ENCODE results near the gene CAMTA1.
"Not testable (repeated sequence)": the region's sequence is repeated elsewhere in the genome, so short reads cannot be mapped to it uniquely, and the experiment has no call there.

Gene CAMTA1

GRCh38 chr1:7398982-7399381, 613.7 kb downstream of the CAMTA1 start:
- no peak for DNase-seq (ENCODE audit: low read depth in 2 of 3, low spot score in 2 of 3)

GRCh38 chr1:7399514-7400125, 614.4 kb downstream of the CAMTA1 start:
- DNase-seq (ENCODE audit: low read depth in 2 of 3, low spot score in 2 of 3) = no peak

DNA sequence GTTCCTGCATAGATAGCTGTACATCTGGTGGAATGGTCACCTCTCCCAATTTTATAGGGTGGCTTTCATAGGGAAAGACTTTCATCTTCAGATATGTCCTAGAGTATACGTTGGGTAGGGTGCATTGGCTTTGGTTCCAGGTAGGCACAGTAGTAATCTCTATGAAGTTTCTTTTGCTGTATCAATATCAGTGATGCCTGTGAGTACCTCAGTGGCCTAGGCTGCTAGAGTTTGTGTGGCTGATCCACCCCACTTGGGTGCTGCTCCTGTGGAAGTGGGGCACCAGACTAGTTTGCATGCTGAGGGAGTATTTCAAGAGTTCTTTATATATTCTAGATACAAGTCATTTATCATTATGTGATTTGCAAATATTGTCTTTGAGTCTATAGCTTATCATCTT, 615.3 kb downstream of the CAMTA1 start:
- DNase-seq (ENCODE audit: low read depth in 2 of 3, low spot score in 2 of 3) = no peak

- no peak for DNase-seq (ENCODE audit: low read depth in 2 of 3, low spot score in 2 of 3)
Observed at GRCh38 chr1:7401814-7402547, 616.7 kb downstream of the CAMTA1 start.

DNA sequence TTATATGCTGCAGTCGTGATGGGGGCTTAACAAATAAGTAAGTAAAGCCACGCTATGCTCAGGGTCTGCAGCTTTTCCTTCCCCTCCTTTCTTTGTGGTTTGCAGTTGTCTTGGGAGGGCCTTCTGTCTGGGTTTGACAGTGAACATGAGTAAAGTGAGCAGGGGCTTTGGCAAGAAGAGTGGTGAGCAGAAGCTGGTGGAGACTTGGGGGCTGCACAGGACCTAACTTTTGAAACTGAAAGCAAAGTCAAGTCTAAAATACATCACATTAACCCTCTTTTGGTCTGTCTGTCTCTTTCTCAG, 617.2 kb downstream of the CAMTA1 start:
- DNase-seq (ENCODE audit: low read depth in 2 of 3, low spot score in 2 of 3) = no peak

- no peak for DNase-seq (ENCODE audit: low read depth in 2 of 3, low spot score in 2 of 3)
Observed at GRCh38 chr1:7403265-7404045, 618.2 kb downstream of the CAMTA1 start.

DNA sequence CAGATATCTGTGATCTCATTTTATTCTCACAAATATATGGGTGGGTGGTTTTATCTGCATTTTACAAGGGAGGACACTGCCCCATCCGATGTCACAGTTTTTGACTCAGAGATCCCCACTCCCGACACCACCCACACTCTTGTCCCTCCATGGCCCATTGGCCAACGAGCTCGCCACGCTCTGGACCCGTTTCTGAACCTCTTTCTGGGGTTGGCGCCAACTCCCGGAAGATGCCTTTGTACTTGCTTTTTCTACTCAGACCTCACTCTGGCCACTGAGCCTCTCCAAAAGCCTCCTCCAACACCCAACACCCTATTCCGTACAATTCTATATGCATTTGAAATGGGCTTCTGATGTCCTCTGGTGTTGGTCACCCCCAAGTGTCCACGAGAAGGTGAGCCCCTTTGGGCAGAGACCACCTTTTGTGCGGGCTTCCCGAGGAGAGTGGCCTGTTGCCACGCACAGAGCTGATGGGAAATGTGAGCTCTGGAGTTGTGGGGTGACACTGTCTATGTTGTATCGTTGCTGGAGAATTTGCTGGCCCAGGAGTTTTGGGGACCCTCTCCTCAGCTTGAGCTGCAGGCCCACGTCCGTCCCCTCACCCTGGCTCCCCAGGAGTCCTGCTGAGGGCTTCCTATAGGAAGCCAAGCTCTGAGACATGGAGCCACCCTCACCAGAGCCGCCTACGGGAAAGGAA, 618.9 kb downstream of the CAMTA1 start:
- DNase-seq (ENCODE audit: low read depth in 2 of 3, low spot score in 2 of 3) = no peak

DNA sequence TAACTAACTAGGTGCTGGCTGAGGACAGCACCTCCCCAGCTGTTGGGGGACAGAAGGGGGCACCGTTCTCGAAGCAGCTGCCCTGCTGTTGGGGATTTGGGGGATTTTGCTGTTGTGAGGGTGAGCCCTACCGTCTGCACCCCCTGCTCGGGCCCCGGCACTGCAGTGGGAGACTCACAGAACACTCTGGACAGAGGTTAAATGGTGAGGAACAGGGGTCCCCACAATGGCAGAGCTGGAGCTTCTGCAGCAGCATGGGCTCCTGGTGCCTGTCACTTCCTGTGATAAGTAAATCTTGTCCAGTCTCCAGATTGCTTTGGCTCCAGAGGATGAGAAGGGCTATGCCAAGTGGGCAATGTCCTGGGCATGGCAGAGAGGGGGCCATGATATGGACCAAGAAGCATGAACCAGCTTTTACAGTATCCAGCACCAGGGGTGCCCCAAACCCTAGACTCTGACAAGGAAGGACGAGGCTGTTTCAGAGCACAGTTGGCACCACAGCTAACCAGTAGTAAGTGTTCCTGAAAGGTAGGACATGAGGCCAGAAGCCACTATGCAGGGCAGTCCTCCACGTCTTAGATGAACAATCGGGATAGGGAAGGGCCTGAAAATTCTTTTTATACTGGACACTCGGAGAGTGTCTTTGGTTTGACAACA, 620.7 kb downstream of the CAMTA1 start:
- no peak for DNase-seq (ENCODE audit: low read depth in 2 of 3, low spot score in 2 of 3)

DNA sequence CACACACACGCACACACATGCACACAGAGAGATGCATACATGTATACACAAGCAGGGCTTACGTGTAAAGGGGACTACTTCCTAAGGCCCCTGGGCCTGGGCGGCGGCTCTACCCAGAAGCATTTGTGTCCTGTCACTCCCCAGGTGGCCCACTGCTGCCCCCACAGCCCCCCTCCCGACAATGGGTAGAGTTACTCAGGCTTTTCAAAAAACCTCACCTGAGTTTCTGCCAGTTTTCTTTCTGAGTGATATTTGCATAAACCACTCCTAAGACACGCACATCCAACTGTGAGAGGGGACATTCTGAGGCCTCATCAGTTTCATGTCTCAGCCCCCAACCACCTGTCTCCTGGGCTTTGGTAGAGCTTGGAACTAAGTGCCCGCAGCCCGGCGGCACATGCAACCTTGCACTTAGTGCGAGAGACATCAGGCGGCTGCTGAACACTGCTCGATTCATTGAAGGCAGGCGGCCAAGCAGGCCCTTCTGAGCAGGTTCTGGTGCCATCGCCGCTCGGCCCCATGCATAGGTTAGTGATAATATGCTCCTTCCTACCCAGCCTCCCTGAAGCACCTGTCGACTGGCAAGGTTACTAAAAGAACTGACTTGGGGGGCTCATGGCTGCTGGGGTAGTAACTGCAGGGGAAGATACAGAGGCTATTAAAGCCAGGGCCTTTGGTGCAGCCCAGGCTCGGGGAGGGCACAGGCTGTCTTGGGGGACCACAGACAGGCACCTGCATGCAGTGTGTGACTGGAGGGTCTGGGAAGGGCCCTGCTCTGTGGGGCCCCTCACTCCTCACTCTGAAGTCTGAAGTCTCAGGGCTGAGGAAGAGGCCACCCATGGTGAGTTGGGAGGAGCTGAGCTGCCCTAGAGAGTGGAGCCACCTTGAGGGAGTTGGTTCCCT, 621.6 kb downstream of the CAMTA1 start:
- no peak for DNase-seq (ENCODE audit: low read depth in 2 of 3, low spot score in 2 of 3)

DNA sequence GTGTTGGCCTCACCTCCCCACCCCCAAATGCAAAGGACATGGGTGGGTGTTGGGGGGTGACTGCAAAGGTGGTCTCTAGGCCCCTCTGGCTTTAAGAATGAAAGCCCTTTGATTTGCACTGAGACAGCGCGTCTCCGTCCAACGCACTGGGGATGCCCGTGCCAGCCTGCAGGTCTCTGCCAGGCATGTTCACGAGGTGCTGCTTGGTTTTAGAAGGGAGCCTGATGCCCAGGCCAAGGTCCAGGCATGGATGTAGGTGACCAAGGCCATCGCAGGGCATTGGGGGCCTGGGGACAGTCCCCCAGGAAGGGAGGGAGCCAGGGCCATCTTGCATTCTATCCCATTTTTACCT, 622.3 kb downstream of the CAMTA1 start:
- no peak for DNase-seq (ENCODE audit: low read depth in 2 of 3, low spot score in 2 of 3)

GRCh38 chr1:7407980-7408770, 622.9 kb downstream of the CAMTA1 start:
- DNase-seq (ENCODE audit: low read depth in 2 of 3, low spot score in 2 of 3) = no peak

DNA sequence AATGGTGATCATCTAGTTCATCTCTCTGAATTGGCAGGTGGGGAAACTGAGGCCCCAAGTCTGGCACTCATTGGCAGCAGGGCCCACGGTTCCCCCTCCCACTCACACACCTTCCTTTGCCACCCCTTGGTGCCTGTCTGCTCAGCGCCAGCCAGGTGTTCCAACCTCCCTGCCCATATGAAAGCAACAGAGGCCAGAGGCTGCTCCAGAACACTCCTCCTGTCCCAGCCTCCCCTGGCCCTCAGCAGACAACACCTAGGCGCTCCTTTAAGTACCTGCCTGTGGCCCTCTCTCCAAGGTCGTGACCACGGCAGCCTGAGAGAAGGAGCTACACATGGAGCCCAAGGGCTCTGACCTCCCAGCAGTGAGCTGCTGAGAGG, 623.5 kb downstream of the CAMTA1 start:
- DNase-seq (ENCODE audit: low read depth in 2 of 3, low spot score in 2 of 3) = no peak

DNA sequence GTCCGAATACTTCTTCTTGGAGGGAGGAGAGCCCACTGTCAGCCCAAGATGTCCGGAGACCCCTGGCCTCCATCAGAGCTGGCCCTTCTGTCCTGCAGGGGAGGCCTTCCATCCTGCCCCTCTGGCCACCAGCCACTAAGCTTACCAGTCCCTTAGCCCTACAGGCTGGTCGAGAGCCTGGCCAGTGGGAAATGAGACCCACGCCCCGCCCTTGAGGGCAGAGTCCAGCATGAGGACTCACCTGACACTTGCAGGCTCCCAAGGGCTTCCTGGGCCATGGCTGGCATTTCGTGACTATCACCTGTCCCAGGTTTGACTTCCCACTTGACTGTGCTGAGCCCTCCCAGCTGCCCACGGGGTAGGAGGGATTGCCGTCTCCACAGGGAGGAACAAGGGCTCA, 624.0 kb downstream of the CAMTA1 start:
- no peak for DNase-seq (ENCODE audit: low read depth in 2 of 3, low spot score in 2 of 3)

DNA sequence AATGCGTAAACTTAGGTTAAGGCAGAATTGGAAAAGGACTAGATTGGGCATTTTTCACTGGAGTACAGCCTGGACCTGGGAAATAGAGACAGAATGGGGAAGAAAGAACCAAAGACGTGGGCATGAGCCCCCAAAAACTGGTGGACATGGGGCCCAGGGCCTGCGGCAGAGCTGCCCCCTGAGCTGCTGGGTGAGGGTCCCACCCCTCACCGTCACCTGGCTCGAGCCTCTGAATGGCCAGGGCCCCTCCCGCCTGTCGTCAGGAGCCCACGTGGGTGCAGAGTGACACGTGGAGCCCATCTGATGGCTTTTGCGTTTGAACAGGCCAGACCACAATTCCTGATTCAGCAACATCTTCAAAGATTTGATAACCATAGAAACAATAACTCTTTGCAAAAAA, 624.9 kb downstream of the CAMTA1 start:
- DNase-seq (ENCODE audit: low read depth in 2 of 3, low spot score in 2 of 3) = no peak

GRCh38 chr1:7417618-7418017, 632.4 kb downstream of the CAMTA1 start:
- DNase-seq (ENCODE audit: low read depth in 2 of 3, low spot score in 2 of 3) = not testable (repeated sequence)

DNA sequence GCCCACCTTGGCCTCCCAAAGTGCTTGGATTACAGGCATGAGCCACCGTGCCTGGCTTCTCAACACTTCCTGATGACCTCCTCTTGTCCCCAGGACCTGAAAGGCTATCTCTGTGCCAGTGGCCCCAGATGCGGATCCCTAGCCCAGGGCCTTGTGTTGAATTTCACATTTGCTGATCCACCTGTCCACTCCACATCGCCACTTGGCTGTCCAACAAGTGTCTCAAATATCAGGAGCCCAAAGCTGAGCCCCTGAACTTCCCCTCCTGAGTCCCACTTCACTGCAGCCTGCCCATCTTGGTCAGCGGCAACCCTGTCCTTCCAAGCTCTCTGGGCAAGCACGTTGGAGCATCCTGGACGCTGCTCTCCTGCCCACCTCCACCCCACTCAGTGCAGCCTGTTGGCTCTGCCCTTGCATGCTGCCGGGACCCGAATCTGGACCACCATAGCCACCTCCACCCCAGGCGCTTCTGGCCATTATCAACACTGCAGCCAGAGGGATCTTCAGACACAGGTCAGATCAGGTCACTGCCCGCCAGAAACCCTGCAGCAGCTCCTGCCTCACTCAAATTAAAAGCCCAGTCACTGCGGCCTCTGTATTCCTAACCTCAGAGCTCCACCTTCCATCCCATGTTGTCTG, 633.3 kb downstream of the CAMTA1 start:
- DNase-seq (ENCODE audit: low read depth in 2 of 3, low spot score in 2 of 3) = no peak

GRCh38 chr1:7420098-7420445, 634.8 kb downstream of the CAMTA1 start:
- DNase-seq (ENCODE audit: low read depth in 2 of 3, low spot score in 2 of 3) = no peak

GRCh38 chr1:7420470-7421100, 635.3 kb downstream of the CAMTA1 start:
- DNase-seq (ENCODE audit: low read depth in 2 of 3, low spot score in 2 of 3) = no peak
